ENCODE measurements around the gene NANP.
"Not testable (repeated sequence)": the region's sequence is repeated elsewhere in the genome, so short reads cannot be mapped to it uniquely, and the experiment has no call there.

The NANP gene

GRCh38 chr20:25623736-25624499 lies at the start of gene NANP:
TSS of gene NANP (minus strand) at chr20:25624014. CDS start at chr20:25623948, 66 bp downstream.
- peak; percentile 88 for DNase-seq

- no peak for DNase-seq
Measured at GRCh38 chr20:25672659-25673235, 48.9 kb upstream of the NANP start.

- DNase-seq: no peak
Measured at GRCh38 chr20:25669826-25670422, 46.1 kb upstream of the NANP start.

GRCh38 chr20:25668446-25668845 lies 44.6 kb upstream of the NANP start:
- DNase-seq: no peak

- no peak for DNase-seq
Measured at GRCh38 chr20:25659999-25660398, 36.2 kb upstream of the NANP start.

GRCh38 chr20:25654487-25654886 lies 30.7 kb upstream of the NANP start:
- no peak for DNase-seq

- not testable (repeated sequence) for DNase-seq
Measured at GRCh38 chr20:25652866-25653265, 29.1 kb upstream of the NANP start.

- DNase-seq: no peak
Measured at GRCh38 chr20:25644814-25645213, 21.0 kb upstream of the NANP start.

- no peak for DNase-seq
Measured at GRCh38 chr20:25643716-25644115, 19.9 kb upstream of the NANP start.

- no peak for DNase-seq
Measured at GRCh38 chr20:25637247-25637646, 13.4 kb upstream of the NANP start.

GRCh38 chr20:25632940-25633790 lies 9.4 kb upstream of the NANP start:
- no peak for DNase-seq

GRCh38 chr20:25630615-25631014 lies 6.8 kb upstream of the NANP start:
- not testable (repeated sequence) for DNase-seq

GRCh38 chr20:25629816-25630499 lies 6.1 kb upstream of the NANP start:
- no peak for DNase-seq

GRCh38 chr20:25626779-25627178 lies 3.0 kb upstream of the NANP start:
- no peak for DNase-seq

- DNase-seq: no peak
Measured at GRCh38 chr20:25624500-25624939, 706 bp upstream of the NANP start.

GRCh38 chr20:25623225-25623735 lies 534 bp downstream of the NANP start:
- DNase-seq: peak; percentile 28

- DNase-seq: no peak
Measured at GRCh38 chr20:25622450-25623224, 1.2 kb downstream of the NANP start.

- no peak for DNase-seq
Measured at GRCh38 chr20:25622049-25622448, 1.8 kb downstream of the NANP start.

- DNase-seq: no peak
Measured at GRCh38 chr20:25619514-25619913, 4.3 kb downstream of the NANP start.

- no peak for DNase-seq
Measured at GRCh38 chr20:25608774-25609173, 15.0 kb downstream of the NANP start.

GRCh38 chr20:25606094-25606695 lies 17.6 kb downstream of the NANP start:
- DNase-seq: no peak

Data from stimulated activated CD4-positive, alpha-beta T cell treated with anti-CD3 and anti-CD28 coated beads, Interleukin-4, amount 100 ng/mL, for 24 hours (primary cell).